Gastrocnemius medialis (tissue), 4 donors: ENCODE measurements around the gene ITIH4. TPM values are rescaled to one million over a fixed set of nuclear protein-coding genes. Genes with fewer than 3 reads are reported as not detected.

Experiments used
- ATAC-seq, 2 donors: fragments of 150-250 bp; one replicate each; pipeline ENCODE4 v1.9.1; 2016
- DNase-seq, 2 donors: peaks; one replicate each; pipeline ENCODE4 v3.0.0-alpha.2; 2019
- H3K27ac ChIP-seq, 4 donors: fragments of 200-600 bp; sonication (generic); 1 replicate in 1 of 4; 2 replicates in 3 of 4; pipeline ENCODE4 v1.5.1; 2016 to 2018; ENCODE audit warnings: mild to moderate bottlenecking in 2 of 4, moderate library complexity in 1 of 4
- H3K27me3 ChIP-seq, 3 donors: fragments of 200-600 bp; sonication (generic) in 2 of 3; 1 replicate in 1 of 3; 2 replicates in 2 of 3; pipeline versions ENCODE4 v1.5.1 to v1.6.0; 2016 to 2019; ENCODE audit warnings: mild to moderate bottlenecking in 1 of 3, moderate library complexity in 1 of 3
- H3K36me3 ChIP-seq, 2 donors: fragments of 200-600 bp; sonication (generic) in 1 of 2; one replicate each; pipeline ENCODE4 v1.5.1; 2017 to 2018
- H3K4me1 ChIP-seq, 2 donors: fragments of 200-600 bp; sonication (generic) in 1 of 2; one replicate each; pipeline ENCODE4 v1.5.1; 2016 to 2017; ENCODE audit warnings: mild to moderate bottlenecking in 2 of 2
- H3K4me3 ChIP-seq, 4 donors: fragments of 200-600 bp; sonication (generic) in 3 of 4; 1 replicate in 1 of 4; 2 replicates in 3 of 4; pipeline ENCODE4 v1.5.1; 2016 to 2019; ENCODE audit warnings: mild to moderate bottlenecking in 2 of 4
- H3K9me3 ChIP-seq, 3 donors: fragments of 200-600 bp; sonication (generic) in 2 of 3; 1 replicate in 1 of 3; 2 replicates in 2 of 3; pipeline ENCODE4 v1.5.1; 2016 to 2019
- POLR2A ChIP-seq, 2 donors: fragments of 450-650 bp; IDR thresholded peaks; one replicate each; pipeline ENCODE4 v1.6.1; 2017; ENCODE audit warnings: antibody characterized with exemption in 2 of 2, mild to moderate bottlenecking in 2 of 2, moderate library complexity in 2 of 2
- in situ Hi-C, 4 donors: fragments of 200-750 bp; cut with MboI; loops; one replicate each; pipeline versions ENCODE4 v1.15.0 to v1.8.0; 2017; ENCODE audit warnings: low sequenced_read_pairs in 4 of 4
- intact Hi-C: fragments of 100-400 bp; cut with DNase I; formaldehyde crosslinking; loops from one replicate; pipeline ENCODE4 v1.15.1; 2023; ENCODE audit warnings: low total_unique reads
- total RNA-seq, 4 donors: library from RNA; depleted of rRNA; stranded (reverse); fragments of >200 nt; gene quantifications; one replicate each; pipeline versions ENCODE4 v1.1.0 to v1.2.3, GENCODE V29; 2016
- TF ChIP-seq, protein P1 (sequence below), 5 experiments: fragments of 450-650 bp in 3 of 5; fragments of 200-600 bp in 2 of 5; sonication (generic) in 2 of 5; IDR thresholded peaks in 4 of 5; conservative IDR thresholded peaks in 1 of 5; 1 replicate in 4 of 5; 2 replicates in 1 of 5; pipeline ENCODE4 v1.5.1; 2016 to 2019; ENCODE audit warnings: antibody characterized with exemption in 5 of 5, mild to moderate bottlenecking in 3 of 5, moderate library complexity in 3 of 5

ITIH4 gene
- total RNA-seq, 4 donors from 2014 or later, result 3.5 to 20.4 (median 12.7) TPM

DNA sequence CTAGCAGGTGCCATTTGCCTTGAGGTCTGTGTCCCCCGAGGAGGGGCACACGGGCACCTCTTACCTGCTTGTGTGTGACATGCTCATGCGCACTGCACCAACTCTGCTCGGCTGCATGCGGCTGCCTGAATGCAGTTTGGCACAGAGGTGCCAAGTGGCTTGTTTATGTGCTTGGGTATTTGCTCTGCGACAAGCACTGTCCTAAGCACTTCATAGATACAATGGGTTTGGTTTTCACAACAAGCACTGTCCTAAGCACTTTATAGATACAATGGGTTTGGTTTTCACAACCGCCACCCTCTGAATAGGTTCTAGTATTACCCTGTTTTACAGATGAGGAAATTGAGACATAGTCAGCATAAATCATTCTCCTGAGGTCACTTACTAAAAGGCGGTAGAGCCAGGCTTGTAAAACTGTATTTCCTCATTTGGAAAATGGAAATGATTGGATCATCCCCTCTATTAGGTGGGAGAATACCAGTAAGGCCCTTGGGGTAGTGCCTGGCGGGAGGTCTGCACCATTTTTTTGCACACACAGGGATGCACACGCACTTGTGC, 487 bp downstream of the ITIH4 start:
- ATAC-seq (no peak), DNase-seq (no peak)
- no peaks in the 10 kb centered on the region for H3K27me3 ChIP-seq
- H3K36me3 ChIP-seq, result peaks cover 0 to 52% of the 10 kb centered on the region in 2 donors
- TF ChIP-seq, protein P1, sequence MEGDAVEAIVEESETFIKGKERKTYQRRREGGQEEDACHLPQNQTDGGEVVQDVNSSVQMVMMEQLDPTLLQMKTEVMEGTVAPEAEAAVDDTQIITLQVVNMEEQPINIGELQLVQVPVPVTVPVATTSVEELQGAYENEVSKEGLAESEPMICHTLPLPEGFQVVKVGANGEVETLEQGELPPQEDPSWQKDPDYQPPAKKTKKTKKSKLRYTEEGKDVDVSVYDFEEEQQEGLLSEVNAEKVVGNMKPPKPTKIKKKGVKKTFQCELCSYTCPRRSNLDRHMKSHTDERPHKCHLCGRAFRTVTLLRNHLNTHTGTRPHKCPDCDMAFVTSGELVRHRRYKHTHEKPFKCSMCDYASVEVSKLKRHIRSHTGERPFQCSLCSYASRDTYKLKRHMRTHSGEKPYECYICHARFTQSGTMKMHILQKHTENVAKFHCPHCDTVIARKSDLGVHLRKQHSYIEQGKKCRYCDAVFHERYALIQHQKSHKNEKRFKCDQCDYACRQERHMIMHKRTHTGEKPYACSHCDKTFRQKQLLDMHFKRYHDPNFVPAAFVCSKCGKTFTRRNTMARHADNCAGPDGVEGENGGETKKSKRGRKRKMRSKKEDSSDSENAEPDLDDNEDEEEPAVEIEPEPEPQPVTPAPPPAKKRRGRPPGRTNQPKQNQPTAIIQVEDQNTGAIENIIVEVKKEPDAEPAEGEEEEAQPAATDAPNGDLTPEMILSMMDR (IDR thresholded peaks at IDR 0.05 in 4 of 5, conservative IDR thresholded peaks at IDR 0.05 in 1 of 5), result no peak
- TF ChIP-seq POLR2A (IDR thresholded peaks at IDR 0.05), result no peak
- H3K27ac ChIP-seq, result peak overlapping the region; percentile 96 to 98 (median 97)
- peaks cover 43 to 49% of the 10 kb centered on the region in 2 donors for H3K4me1 ChIP-seq
- in situ Hi-C loops (no loop called here), intact Hi-C loops (loop anchor here (5.0 kb wide), 3 partner anchors 67 to 293 kb away; partner anchors contain the start of genes GNL3, PBRM1, STIMATE and UQCC5)
- H3K4me3 ChIP-seq, result no peak overlapping the region
- no peaks in the 10 kb centered on the region for H3K9me3 ChIP-seq

- intact Hi-C loops, result no loop called here
- in situ Hi-C loops, result no loop called here
- Histone ChIP-seq H3K36me3 (peaks cover 0 to 57% of the 10 kb centered on the region in 2 donors), H3K4me1 (peaks cover 43 to 46% of the 10 kb centered on the region in 2 donors), H3K27me3 (no peaks in the 10 kb centered on the region), H3K27ac (peak overlapping the region; percentile 96 to 98 (median 97)), H3K4me3 (no peak overlapping the region), H3K9me3 (no peaks in the 10 kb centered on the region)
- TF ChIP-seq POLR2A (IDR thresholded peaks at IDR 0.05), result no peak
- TF ChIP-seq, protein P1 (IDR thresholded peaks at IDR 0.05 in 4 of 5, conservative IDR thresholded peaks at IDR 0.05 in 1 of 5), result no peak
- DNase-seq (no peak), ATAC-seq (no peak)
These were observed 990 bp downstream of the ITIH4 start for GRCh38 chr3:52829482-52829881.

- ATAC-seq (no peak), DNase-seq (no peak)
- Histone ChIP-seq H3K9me3 (no peaks in the 10 kb centered on the region), H3K27ac (peak overlapping the region; percentile 51 to 96 (median 74)), H3K4me3 (no peak overlapping the region), H3K4me1 (peaks cover 31 to 32% of the 10 kb centered on the region in 2 donors), H3K27me3 (no peaks in the 10 kb centered on the region), H3K36me3 (peaks cover 0 to 73% of the 10 kb centered on the region in 2 donors)
- intact Hi-C loops, result no loop called here
- TF ChIP-seq POLR2A (IDR thresholded peaks at IDR 0.05), result no peak
- TF ChIP-seq, protein P1 (IDR thresholded peaks at IDR 0.05 in 4 of 5, conservative IDR thresholded peaks at IDR 0.05 in 1 of 5), result no peak
- in situ Hi-C loops, result no loop called here
These were observed 2.6 kb downstream of the ITIH4 start for GRCh38 chr3:52827866-52828376.

- DNase-seq, result peak; percentile 47 to 53
- in situ Hi-C loops (no loop called here), intact Hi-C loops (no loop called here)
- Histone ChIP-seq H3K36me3 (peaks cover 0 to 78% of the 10 kb centered on the region in 2 donors), H3K27ac (peak overlapping the region; percentile 51 to 96 (median 74)), H3K4me1 (peaks cover 26 to 27% of the 10 kb centered on the region in 2 donors), H3K4me3 (no peak overlapping the region), H3K27me3 (no peaks in the 10 kb centered on the region), H3K9me3 (no peaks in the 10 kb centered on the region)
- peak in 1 of 2 donors; percentile 32 for ATAC-seq
- TF ChIP-seq POLR2A (IDR thresholded peaks at IDR 0.05), result peak in 1 of 2 donors; percentile 12
- TF ChIP-seq, protein P1 (IDR thresholded peaks at IDR 0.05 in 4 of 5, conservative IDR thresholded peaks at IDR 0.05 in 1 of 5), result no peak
These were observed 3.0 kb downstream of the ITIH4 start for GRCh38 chr3:52827441-52827840.
